ENCODE results near the gene LMBRD1.

LMBRD1 gene

DNA sequence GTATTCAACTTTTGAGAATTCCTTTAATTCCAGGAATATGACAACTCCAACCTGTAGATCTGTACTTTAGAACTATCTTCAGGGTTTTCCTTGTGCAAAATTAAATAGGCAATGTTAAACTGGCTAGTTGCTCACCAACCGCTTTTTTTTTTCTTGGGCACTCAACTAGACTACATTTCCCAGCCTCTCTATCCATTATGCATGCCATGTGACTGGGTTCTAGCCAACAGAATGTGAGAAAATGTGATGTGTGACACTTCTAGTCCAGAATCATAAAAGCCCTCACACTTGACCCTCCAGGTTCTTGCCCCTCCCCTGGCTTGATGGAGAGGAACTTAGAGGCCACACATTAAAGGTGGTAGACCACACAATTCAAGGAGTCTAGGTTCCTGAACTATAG is 166.0 kb downstream of the LMBRD1 start:
- DNase-seq = no peak

DNA sequence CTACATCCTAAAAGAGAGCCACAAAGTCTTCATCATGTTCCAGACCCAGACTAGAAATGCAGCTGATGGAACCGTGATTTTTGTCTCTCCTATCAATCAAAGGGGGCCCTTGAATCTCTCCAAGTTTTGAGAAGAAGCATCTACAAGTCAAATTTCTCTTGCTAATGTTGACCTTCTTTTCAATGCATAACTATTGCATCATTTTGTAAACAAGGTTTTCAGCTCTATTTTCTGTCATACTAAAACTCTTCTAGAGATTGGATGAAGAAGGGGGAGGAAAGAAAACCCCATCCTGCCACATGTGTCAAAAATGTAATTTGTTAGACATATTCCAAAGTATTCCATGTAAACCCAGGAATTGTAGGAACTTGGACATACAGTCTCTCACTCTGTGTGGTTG is 169.2 kb downstream of the LMBRD1 start:
- DNase-seq = no peak

DNA sequence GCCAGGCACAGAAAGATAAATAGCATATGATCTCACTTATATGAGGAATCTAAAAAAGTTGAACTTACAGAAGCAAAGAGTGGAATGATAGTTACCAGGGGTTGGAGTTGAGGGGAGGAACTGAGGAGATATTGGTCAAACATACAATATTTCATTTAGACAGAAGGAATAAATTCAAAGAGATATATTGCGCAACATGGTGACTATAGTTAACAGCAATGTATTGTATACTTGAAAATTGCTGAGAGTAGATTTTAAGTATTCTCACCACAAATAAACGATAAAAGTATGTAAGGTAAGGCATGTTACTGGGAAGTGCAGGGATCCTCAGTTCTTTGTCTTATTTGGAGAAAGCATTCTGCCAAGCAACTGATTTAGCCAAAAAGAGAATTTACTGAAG is 171.9 kb downstream of the LMBRD1 start:
- no peak for DNase-seq

Data from T-helper 2 cell (primary cell).